ENCODE results near the gene SPON1. TPM values are rescaled to one million over a fixed set of nuclear protein-coding genes. Genes with fewer than 3 reads are reported as not detected.

The SPON1 gene
- total and polyA plus RNA-seq, 4 donors, result 0.72 to 4.9 (median 1.2) TPM

GRCh38 chr11:14114786-14115185 is 152.3 kb downstream of the SPON1 start:
- H3K9me3 ChIP-seq (ENCODE audit: control insufficient read depth in 4 of 4, low read length in 3 of 4), result no peaks in the 10 kb centered on the region
- H3K36me3 ChIP-seq (ENCODE audit: control insufficient read depth in 4 of 4, insufficient read depth in 3 of 4, low read depth in 1 of 4, low read length in 3 of 4), result no peaks in the 10 kb centered on the region
- peaks cover 0 to 6% (median 0%) of the 10 kb centered on the region in 4 donors for H3K27me3 ChIP-seq (ENCODE audit: control insufficient read depth in 4 of 4, insufficient read depth in 4 of 4, low read length in 3 of 4)
- WGBS, result 60% methylated on average over 2 of the region's 2 CpGs
- H3K4me3 ChIP-seq (ENCODE audit: low read depth in 1 of 3, low read length in 3 of 3), result no peak overlapping the region
- H3K9ac ChIP-seq (ENCODE audit: low read depth in 1 of 2, low read length in 2 of 2), result no peak overlapping the region
- DNase-seq (ENCODE audit: low spot score), result no peak
- TF ChIP-seq HNF4G (IDR thresholded peaks at IDR 0.05), result no peak
- TF ChIP-seq TAF1 (conservative IDR thresholded peaks at IDR 0.05), result no peak
- peaks cover 0 to 10% (median 8%) of the 10 kb centered on the region in 4 donors for H3K4me1 ChIP-seq (ENCODE audit: control insufficient read depth in 4 of 4, insufficient read depth in 4 of 4, low read length in 3 of 4)
- H3K27ac ChIP-seq (ENCODE audit: low read depth in 1 of 2, low read length in 2 of 2), result no peak overlapping the region

DNA sequence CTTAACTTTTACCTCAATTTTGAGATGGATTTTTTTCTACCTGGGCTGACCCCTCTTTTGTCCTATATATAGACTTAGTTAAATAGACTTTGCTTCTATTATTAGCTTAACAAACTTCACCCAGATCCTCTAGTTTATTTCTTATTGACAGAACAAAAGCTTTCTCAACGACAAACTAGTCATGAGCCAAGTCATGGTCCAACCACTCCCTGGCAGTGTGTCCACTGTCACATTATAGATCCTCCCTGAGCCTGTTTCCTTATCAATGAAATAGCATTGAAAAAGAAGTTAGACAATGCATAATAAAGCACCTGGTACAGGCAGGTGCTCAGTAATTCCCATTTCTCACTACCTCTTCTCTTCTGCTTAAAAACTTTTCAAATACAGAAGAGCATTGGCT is 155.1 kb downstream of the SPON1 start:
- 26% methylated on average over 1 of the region's 1 CpG for WGBS
- H3K9me3 ChIP-seq (ENCODE audit: control insufficient read depth in 4 of 4, low read length in 3 of 4), result no peaks in the 10 kb centered on the region
- H3K27me3 ChIP-seq (ENCODE audit: control insufficient read depth in 4 of 4, insufficient read depth in 4 of 4, low read length in 3 of 4), result peaks cover 0 to 2% (median 0%) of the 10 kb centered on the region in 4 donors
- DNase-seq (ENCODE audit: low spot score), result no peak
- no peak overlapping the region for H3K27ac ChIP-seq (ENCODE audit: low read depth in 1 of 2, low read length in 2 of 2)
- H3K9ac ChIP-seq (ENCODE audit: low read depth in 1 of 2, low read length in 2 of 2), result no peak overlapping the region
- TF ChIP-seq TAF1 (conservative IDR thresholded peaks at IDR 0.05) (no peak), HNF4A (conservative IDR thresholded peaks at IDR 0.05) (no peak), ZBTB33 (IDR thresholded peaks at IDR 0.05) (no peak), YY1 (IDR thresholded peaks at IDR 0.05) (no peak), NR2F2 (IDR thresholded peaks at IDR 0.05) (no peak), GABPA (IDR thresholded peaks at IDR 0.05 in 1 of 2, conservative IDR thresholded peaks at IDR 0.05 in 1 of 2) (no peak), HNF4G (IDR thresholded peaks at IDR 0.05) (no peak), RXRA (IDR thresholded peaks at IDR 0.05) (no peak), FOXA1 (IDR thresholded peaks at IDR 0.05) (no peak), REST (IDR thresholded peaks at IDR 0.05) (no peak), FOXA2 (IDR thresholded peaks at IDR 0.05) (no peak), SP1 (IDR thresholded peaks at IDR 0.05) (no peak), JUND (IDR thresholded peaks at IDR 0.05) (no peak), EGR1 (IDR thresholded peaks at IDR 0.05; ENCODE audit: low read depth in 2 of 2) (no peak), RAD21 (IDR thresholded peaks at IDR 0.05) (no peak), CTCF (IDR thresholded peaks at IDR 0.05; ENCODE audit: low read depth, low read length, missing input control) (no peak)
- TF ChIP-seq, protein P1, sequence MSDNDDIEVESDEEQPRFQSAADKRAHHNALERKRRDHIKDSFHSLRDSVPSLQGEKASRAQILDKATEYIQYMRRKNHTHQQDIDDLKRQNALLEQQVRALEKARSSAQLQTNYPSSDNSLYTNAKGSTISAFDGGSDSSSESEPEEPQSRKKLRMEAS (IDR thresholded peaks at IDR 0.05), result no peak
- TF ChIP-seq, protein P2, sequence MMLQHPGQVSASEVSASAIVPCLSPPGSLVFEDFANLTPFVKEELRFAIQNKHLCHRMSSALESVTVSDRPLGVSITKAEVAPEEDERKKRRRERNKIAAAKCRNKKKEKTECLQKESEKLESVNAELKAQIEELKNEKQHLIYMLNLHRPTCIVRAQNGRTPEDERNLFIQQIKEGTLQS (IDR thresholded peaks at IDR 0.05), result no peak
- no peak overlapping the region for H3K4me3 ChIP-seq (ENCODE audit: low read depth in 1 of 3, low read length in 3 of 3)
- H3K4me1 ChIP-seq (ENCODE audit: control insufficient read depth in 4 of 4, insufficient read depth in 4 of 4, low read length in 3 of 4), result peaks cover 0 to 10% (median 8%) of the 10 kb centered on the region in 4 donors
- H3K36me3 ChIP-seq (ENCODE audit: control insufficient read depth in 4 of 4, insufficient read depth in 3 of 4, low read depth in 1 of 4, low read length in 3 of 4), result no peaks in the 10 kb centered on the region
